Adipocyte (in vitro differentiated cells): Measurements from ENCODE around the gene PRLHR.
"Not testable (repeated sequence)": the region's sequence is repeated elsewhere in the genome, so short reads cannot be mapped to it uniquely, and the experiment has no call there.

Source experiments
- DNase-seq: peaks from one replicate; pipeline ENCODE4 v3.0.0-alpha.2; 2015; ENCODE audit warnings: low read depth
- H3K27me3 ChIP-seq: replicated peaks from 2 replicates; pipeline ENCODE4 v1.7.0; 2013; ENCODE audit warnings: mild to moderate bottlenecking, low read length, moderate library complexity; ENCODE audit not compliant: control insufficient read depth, insufficient read depth
- H3K36me3 ChIP-seq: 2 replicates; pipeline ENCODE4 v1.7.0; 2013; ENCODE audit warnings: low read length, mild to moderate bottlenecking, moderate library complexity; ENCODE audit not compliant: control insufficient read depth, insufficient read depth, severe bottlenecking
- H3K4me1 ChIP-seq: 2 replicates; pipeline ENCODE4 v1.7.0; 2013; ENCODE audit warnings: mild to moderate bottlenecking, low read length, moderate library complexity; ENCODE audit not compliant: control insufficient read depth, insufficient read depth
- H3K4me3 ChIP-seq: 2 replicates; pipeline ENCODE4 v1.7.0; 2013; ENCODE audit warnings: mild to moderate bottlenecking, low read length, moderate library complexity
- H3K9ac ChIP-seq: 2 replicates; pipeline ENCODE4 v1.7.0; 2013; ENCODE audit warnings: mild to moderate bottlenecking, low read length, moderate library complexity
- H3K9me3 ChIP-seq: 2 replicates; pipeline ENCODE4 v1.7.0; 2013; ENCODE audit warnings: mild to moderate bottlenecking, low read length, moderate library complexity; ENCODE audit not compliant: control insufficient read depth

Gene PRLHR

DNA sequence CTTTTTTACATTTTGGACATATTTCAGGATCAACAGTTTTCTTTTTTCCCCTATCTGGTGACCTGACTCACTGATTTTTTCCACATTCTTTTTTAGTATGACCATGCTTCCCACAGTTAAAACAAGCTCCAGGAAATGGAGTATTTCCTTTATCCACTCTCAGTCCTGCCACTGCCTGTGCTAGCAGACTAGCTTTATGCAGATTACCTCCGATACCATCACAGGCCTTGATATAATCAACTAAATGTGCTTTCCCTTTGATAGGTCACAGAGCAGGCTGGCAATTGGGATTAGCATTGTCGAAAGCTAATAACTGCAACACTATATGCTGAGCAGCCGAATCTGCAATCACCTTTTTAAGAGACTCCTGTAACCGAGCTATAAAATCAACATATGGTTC, 18.4 kb upstream of the PRLHR start:
- H3K4me1 ChIP-seq, DNase-seq, H3K36me3 ChIP-seq, H3K9me3 ChIP-seq, H3K4me3 ChIP-seq, H3K9ac ChIP-seq: not testable (repeated sequence)
- peaks cover 20% of the 10 kb centered on the region for H3K27me3 ChIP-seq

DNA sequence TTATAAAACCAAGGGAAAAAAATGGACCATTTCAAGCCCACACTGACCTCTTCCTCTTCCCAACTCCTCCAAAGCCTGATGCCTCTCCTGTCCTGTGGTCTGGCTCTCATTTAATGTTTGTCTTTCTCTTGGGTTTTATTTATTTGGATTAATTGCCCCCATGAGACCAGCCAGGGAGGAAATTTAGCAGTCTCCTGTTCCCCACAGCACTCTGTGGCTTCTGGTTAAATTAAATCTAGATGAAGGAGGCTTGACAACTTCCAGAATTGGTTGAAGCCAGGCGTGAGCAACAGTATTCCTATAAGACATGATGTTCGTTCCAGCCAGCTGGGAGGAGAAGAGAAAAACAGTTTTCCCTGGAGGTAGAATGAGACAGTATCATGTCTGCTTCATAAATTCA, 15.1 kb upstream of the PRLHR start:
- no peak for DNase-seq
- Histone ChIP-seq H3K9ac (no peak overlapping the region), H3K36me3 (no peaks in the 10 kb centered on the region), H3K4me3 (no peak overlapping the region), H3K4me1 (no peaks in the 10 kb centered on the region), H3K9me3 (peaks cover 10% of the 10 kb centered on the region), H3K27me3 (peaks cover 42% of the 10 kb centered on the region)

DNA sequence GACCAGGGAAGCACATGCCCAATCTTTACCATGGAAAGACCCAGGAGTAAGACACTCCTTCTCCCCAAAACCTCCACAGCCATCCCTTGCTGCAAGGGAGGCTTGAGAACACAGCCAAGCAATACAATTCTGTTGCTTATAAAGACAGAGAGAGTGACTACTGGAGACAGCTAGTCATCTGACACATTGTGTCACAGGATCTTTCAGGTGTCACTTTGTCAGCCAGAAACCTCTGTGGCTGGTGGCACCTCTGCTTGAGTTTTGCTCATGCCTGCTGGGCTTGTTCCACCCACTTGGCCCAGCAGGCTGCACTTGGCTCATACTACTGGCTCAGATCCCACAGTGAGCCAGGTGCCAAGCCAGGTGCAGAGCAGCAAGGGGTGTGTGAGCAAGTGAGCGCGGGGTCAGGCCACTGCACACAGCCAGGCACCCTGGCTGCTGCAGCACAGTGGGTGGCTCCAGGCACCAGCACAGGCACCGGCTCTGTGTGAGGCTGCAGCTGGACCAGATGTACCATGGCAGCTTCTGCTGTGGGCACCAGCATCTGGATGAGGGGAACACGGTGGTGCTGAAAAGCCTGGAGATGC, 12.4 kb upstream of the PRLHR start:
- Histone ChIP-seq H3K4me3 (no peak overlapping the region), H3K27me3 (peaks cover 47% of the 10 kb centered on the region), H3K4me1 (no peaks in the 10 kb centered on the region), H3K9me3 (peaks cover 10% of the 10 kb centered on the region), H3K9ac (no peak overlapping the region), H3K36me3 (no peaks in the 10 kb centered on the region)
- DNase-seq: no peak

DNA sequence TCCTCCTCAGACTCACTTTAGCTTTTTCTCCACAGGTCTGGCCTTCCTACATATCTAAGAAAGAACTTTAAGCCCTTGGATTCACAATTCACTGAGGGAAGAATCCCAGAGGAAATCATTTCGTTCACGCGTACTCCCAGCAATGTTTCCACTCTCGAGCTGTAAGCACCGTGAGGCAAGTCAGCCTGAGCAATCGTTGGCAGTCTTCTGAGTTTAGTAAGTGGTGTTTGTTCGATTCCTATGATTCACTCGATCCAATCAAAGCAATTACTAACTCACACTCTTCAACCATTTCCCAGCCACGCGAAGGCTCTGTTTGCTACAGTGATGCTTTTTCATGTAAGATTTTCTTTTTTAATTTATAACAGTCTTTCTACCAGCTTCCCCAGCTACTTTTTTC, 10.2 kb upstream of the PRLHR start:
- no peaks in the 10 kb centered on the region for H3K4me1 ChIP-seq
- DNase-seq: no peak
- no peak overlapping the region for H3K4me3 ChIP-seq
- no peak overlapping the region for H3K9ac ChIP-seq
- H3K27me3 ChIP-seq: peaks cover 46% of the 10 kb centered on the region
- H3K36me3 ChIP-seq: no peaks in the 10 kb centered on the region
- H3K9me3 ChIP-seq: peaks cover 10% of the 10 kb centered on the region

DNA sequence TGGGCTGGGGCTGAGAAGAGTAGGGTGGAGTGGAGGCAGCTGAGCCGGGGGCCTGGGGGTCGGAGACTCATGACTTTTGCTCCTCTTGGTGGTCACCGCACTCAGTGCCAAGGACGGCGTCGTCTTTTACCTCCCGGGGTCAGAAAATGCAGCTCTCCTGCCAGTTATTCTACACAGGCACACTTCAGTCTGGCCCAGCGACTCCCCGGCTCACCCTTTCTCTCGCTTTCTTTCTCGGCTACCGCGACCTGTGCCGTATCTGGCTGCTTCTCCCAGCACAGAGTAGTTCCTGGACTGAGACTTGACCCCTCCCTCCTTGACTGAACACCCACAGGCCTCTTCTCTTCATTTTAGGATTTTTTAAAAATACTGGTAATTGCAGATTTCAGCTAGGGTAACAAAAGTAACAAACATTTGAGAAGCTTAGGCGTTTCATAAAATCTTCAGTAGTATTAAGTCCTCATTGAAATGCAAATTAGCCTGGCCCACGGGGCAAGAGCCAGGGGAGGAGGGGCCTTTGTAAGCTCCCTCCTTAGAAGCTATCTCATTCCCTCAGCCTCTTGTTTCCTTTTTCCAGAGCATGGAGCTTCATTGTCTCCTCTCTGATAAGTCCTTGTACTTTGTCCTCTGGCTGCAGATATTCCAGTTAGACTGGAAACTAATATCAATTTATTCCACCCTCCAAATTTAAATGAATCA, 1.1 kb upstream of the PRLHR start:
- no peaks in the 10 kb centered on the region for H3K36me3 ChIP-seq
- no peak overlapping the region for H3K4me3 ChIP-seq
- DNase-seq: no peak
- no peaks in the 10 kb centered on the region for H3K4me1 ChIP-seq
- H3K9ac ChIP-seq: no peak overlapping the region
- H3K9me3 ChIP-seq: peaks cover 8% of the 10 kb centered on the region
- peaks cover 66% of the 10 kb centered on the region for H3K27me3 ChIP-seq

DNA sequence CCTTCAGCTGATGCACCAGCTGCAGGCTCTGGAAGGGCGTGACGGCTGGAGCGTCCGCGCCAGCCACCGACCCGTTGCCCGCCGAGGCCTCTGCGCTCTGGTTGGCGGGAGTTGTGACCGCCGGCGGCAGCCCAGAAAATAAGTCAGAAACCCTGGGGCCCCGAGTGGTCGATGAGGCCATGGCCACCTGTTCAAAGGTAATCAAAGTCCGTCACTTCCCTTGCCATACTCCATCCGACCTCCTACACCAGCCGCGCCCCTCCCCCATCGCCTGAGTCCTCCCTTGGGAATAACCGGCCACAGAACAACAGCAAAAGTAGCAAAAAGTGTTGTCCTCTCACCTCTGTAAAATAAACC, 406 bp downstream of the PRLHR start:
- peaks cover 66% of the 10 kb centered on the region for H3K27me3 ChIP-seq
- H3K9ac ChIP-seq: no peak overlapping the region
- no peaks in the 10 kb centered on the region for H3K36me3 ChIP-seq
- no peaks in the 10 kb centered on the region for H3K4me1 ChIP-seq
- H3K9me3 ChIP-seq: peaks cover 8% of the 10 kb centered on the region
- no peak overlapping the region for H3K4me3 ChIP-seq
- no peak for DNase-seq

DNA sequence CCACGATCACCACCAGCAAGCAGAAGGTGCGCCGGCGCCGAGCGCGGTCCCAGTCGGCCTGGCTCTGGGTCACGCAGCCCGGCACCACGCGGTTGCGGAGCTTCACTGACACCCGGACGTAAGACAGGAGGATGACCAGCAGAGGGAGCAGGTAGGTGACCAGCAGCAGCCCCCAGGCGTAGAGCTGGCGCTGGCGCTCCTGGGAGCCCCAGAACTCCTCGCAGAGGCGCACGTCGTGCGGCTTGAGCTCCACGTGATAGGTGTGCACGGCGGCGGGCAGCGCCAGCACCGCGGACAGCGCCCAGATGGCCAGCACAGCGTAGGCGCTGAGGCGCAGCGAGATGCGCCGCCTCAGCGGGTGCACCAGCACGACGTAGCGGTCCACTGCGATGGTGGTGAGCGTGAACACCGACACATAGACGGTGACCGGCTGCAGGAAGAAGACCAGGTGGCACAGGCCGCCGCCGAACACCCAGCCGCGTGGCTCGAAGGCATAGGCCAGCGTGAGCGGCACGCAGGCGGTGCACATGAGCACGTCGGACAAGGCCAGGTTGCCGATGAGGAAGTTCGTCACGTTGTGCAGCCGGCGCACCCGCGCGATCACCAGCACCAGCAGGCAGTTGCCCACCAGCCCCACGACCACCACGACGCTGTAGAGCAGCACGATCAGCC, 920 bp downstream of the PRLHR start:
- Histone ChIP-seq H3K9me3 (peaks cover 8% of the 10 kb centered on the region), H3K4me1 (no peaks in the 10 kb centered on the region), H3K36me3 (no peaks in the 10 kb centered on the region), H3K9ac (no peak overlapping the region), H3K27me3 (peaks cover 70% of the 10 kb centered on the region), H3K4me3 (no peak overlapping the region)
- DNase-seq: no peak

DNA sequence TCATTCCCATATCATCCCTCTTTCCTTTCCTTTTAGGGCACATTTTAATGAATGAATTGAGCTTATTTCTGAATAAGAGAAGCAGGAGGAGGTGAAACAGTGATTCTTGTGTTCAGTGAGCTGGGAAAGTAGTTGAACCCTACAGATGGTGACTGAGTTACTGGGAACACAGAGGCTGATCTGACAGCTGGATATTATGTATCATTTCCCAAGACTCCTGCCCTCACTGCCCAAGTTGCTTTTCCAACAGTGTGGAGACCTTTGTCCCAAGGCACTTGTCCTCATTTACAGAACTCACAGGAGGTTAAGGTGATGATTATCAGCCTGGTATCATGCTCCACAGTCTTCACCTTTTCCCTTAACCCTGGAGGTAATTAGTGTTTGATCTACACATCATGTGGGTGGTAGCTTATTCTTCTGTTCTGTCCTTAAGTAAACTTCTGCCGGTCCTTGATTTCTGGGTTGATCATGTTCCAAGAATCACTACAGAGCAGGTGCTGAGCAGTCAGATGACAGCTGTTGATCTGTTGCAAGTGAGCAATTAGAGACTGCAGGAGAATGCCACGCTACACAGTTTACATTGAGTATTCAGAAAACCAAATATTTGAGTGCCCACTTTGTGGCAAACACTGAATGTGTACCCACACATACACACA, 2.6 kb downstream of the PRLHR start:
- Histone ChIP-seq H3K9me3 (peaks cover 8% of the 10 kb centered on the region), H3K9ac (no peak overlapping the region), H3K27me3 (peaks cover 69% of the 10 kb centered on the region), H3K4me1 (no peaks in the 10 kb centered on the region), H3K4me3 (no peak overlapping the region), H3K36me3 (no peaks in the 10 kb centered on the region)
- no peak for DNase-seq

DNA sequence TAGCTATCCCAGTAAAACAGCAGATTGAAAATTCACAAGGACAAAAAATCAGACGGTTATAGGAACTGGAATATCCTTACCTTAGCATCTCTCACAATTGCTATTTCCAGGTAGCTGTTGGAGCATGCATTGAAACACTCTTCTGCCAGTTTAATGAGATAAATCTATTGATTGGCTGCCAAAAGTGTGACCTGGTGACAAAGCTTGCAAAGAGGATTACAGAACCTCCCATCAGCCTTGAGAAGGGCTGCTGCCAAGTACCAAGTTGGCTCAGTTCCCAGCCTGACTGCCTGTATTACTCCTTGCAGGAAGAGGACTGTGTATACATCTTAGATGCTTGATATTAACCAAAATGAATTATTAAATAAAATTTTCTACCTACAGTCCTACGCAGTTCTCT, 5.1 kb downstream of the PRLHR start:
- H3K36me3 ChIP-seq: no peaks in the 10 kb centered on the region
- H3K9ac ChIP-seq: no peak overlapping the region
- peaks cover 4% of the 10 kb centered on the region for H3K4me1 ChIP-seq
- H3K9me3 ChIP-seq: peaks cover 8% of the 10 kb centered on the region
- H3K4me3 ChIP-seq: no peak overlapping the region
- peaks cover 52% of the 10 kb centered on the region for H3K27me3 ChIP-seq
- DNase-seq: peak; percentile 20

DNA sequence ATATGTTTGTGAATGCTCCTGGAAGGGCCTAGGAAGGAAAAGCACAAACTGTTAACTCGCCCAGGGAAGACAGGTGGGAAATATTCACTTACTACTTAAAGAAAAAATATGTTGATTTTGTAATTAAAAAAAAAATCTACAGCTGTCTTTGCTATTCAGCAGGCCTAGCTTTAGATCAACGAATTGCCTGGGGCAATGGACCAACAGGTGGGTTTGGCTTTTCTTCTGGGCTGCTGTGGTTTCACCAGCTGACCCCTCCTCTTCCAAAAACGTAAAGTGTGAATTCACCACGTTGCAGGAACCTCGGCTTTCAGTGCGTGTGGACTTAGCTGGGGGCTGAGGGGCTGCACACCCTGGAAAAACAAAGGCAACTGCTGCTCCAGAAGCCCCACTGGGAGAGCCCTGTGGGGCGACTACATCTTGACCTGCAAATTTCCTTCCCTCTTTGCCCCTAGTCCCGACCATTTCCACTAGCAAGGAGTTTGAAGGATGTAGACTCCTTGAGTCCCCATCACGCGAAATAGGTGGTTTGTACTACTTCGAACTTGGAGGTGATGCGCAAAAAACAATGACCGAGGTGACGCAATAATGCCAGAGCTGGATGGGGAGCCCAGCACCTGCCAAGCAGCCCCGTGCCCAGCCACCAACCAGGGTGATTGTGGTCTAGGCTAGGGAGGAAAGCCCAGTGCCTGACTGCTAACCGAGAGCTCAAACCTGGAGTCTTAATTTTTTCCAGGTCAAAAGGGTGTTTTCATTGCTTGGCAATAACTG, 7.4 kb downstream of the PRLHR start:
- Histone ChIP-seq H3K4me1 (peaks cover 21% of the 10 kb centered on the region), H3K9me3 (no peaks in the 10 kb centered on the region), H3K4me3 (no peak overlapping the region), H3K9ac (no peak overlapping the region), H3K27me3 (peaks cover 29% of the 10 kb centered on the region), H3K36me3 (no peaks in the 10 kb centered on the region)
- DNase-seq: no peak

DNA sequence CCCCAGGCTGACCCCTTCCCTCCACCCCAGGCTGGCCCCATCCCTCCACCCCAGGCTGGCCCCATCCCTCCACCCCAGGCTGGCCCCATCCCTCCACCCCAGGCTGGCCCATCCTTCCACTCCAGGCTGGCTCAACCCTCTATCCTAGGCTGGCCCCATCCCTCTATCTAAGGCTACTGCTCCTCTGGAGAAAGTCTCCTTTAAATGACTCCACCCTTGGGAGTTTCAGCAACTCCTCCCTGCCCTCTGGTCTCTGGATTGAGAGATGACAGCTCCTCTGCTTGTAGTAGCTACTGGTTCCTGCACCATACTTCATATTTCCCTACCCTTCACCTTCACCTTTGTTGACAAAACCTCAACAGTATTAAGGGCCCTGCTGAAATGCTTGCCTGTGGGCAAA, 8.5 kb downstream of the PRLHR start:
- DNase-seq: no peak
- Histone ChIP-seq H3K36me3 (no peaks in the 10 kb centered on the region), H3K4me3 (no peak overlapping the region), H3K9me3 (no peaks in the 10 kb centered on the region), H3K27me3 (peaks cover 18% of the 10 kb centered on the region), H3K4me1 (peaks cover 21% of the 10 kb centered on the region), H3K9ac (no peak overlapping the region)
